Left lung (tissue), 10 donors: ENCODE measurements around the gene CCDC9B. TPM values are rescaled to one million over a fixed set of nuclear protein-coding genes. Genes with fewer than 3 reads are reported as not detected.

ENCODE experiments used
- ATAC-seq: fragments of 200-7000 bp; cut with Tn5 transposase; one replicate; pipeline ENCODE4 v1.9.1; 2020; ENCODE audit warnings: moderate library complexity
- DNase-seq, 4 donors: peaks; one replicate each; pipeline ENCODE4 v3.0.0-alpha.2; 2013 to 2020
- H3K27ac ChIP-seq, 2 donors: fragments of 200-600 bp; sonication (generic) in 1 of 2; one replicate each; pipeline versions ENCODE4 v1.5.0 to v1.8.0; 2020 to 2021
- H3K27me3 ChIP-seq, 2 donors: fragments of 200-600 bp; sonication (generic) in 1 of 2; one replicate each; pipeline versions ENCODE4 v1.5.0 to v1.8.0; 2020 to 2021
- H3K36me3 ChIP-seq, 2 donors: fragments of 200-600 bp; sonication (generic) in 1 of 2; one replicate each; pipeline versions ENCODE4 v1.5.0 to v1.8.0; 2020 to 2021
- H3K4me1 ChIP-seq, 2 donors: fragments of 200-600 bp; one replicate each; pipeline ENCODE4 v1.8.0; 2021
- H3K4me3 ChIP-seq, 2 donors: fragments of 200-600 bp; sonication (generic) in 1 of 2; one replicate each; pipeline versions ENCODE4 v1.5.0 to v1.8.0; 2020 to 2021; ENCODE audit warnings: mild to moderate bottlenecking in 1 of 2
- H3K9me3 ChIP-seq, 2 donors: fragments of 200-600 bp; sonication (generic) in 1 of 2; one replicate each; pipeline versions ENCODE4 v1.5.0 to v1.8.0; 2020 to 2021
- CTCF ChIP-seq, 2 donors: fragments of 200-600 bp; sonication (generic) in 1 of 2; IDR thresholded peaks; one replicate each; pipeline versions ENCODE4 v1.5.0 to v1.8.0; 2021; ENCODE audit warnings: antibody characterized with exemption in 2 of 2
- intact Hi-C, 2 donors: fragments of 100-400 bp; cut with DNase I; formaldehyde crosslinking; loops; one replicate each; pipeline versions ENCODE4 v1.11.2 to v1.14.2; 2022
- polyA plus RNA-seq, 6 donors: library from polyadenylated mRNA; unstranded; fragments of 120-200 nt; gene quantifications; one replicate each; pipeline ENCODE4 v1.2.1, GENCODE V29; 2013; ENCODE audit not compliant: insufficient read length in 6 of 6
- total RNA-seq, 2 donors: library from RNA; stranded (reverse); fragmentation: NEBNext Ultra II Directional; extraction: Animal tissue kit (Norgen Biotek cat#: 25700); gene quantifications; one replicate each; pipeline ENCODE4 v1.2.1, GENCODE V29; 2021
- donor health status: DM: no; HTN: yes; CAD: no.
- donor health status: DM: no; HTN: no; CAD: no.

The CCDC9B gene
- total and polyA plus RNA-seq, 8 donors, result 4.5 to 65.4 (median 9.1) TPM

DNA sequence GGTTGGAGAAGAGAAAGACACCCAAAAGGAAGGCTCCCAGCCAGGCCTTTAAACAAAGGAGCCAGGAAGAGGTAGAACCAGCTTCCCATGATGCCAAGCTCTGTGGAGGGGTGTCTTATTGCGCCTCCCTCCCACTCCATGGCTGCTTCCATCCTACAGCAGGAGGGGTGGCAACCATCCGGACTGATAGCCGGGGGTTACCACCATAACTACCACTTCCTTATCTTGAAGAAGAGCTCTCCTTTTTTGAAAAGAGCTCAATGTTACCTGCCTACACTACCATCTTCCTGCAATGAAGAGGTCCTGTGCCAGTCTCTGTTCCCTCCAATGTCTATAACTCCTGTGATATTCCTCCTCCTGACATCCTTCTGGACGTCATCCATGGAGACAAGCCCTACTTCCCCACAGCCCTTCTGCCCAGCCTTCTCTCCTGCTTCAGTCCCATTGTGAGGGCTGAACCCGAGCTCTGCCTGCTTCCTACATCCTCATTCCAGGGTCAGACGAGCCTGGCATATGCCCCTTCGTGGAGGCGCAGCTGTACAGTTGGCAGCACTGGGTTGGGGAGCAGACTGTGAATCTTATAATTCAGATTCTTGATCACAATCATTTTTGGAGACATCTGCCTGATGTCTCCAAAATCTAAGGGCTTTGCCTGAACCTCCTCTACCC is 8.5 kb downstream of the CCDC9B start:
- H3K27ac ChIP-seq, result no peak overlapping the region
- H3K4me3 ChIP-seq, result no peak overlapping the region
- H3K9me3 ChIP-seq, result no peaks in the 10 kb centered on the region
- H3K27me3 ChIP-seq, result no peaks in the 10 kb centered on the region
- ATAC-seq (no peak), DNase-seq (no peak)
- peaks cover 22 to 98% of the 10 kb centered on the region in 2 donors for H3K4me1 ChIP-seq
- peaks cover 0 to 7% of the 10 kb centered on the region in 2 donors for H3K36me3 ChIP-seq
- no peak for TF ChIP-seq CTCF (IDR thresholded peaks at IDR 0.05)
- intact Hi-C loops, result no loop called here

DNA sequence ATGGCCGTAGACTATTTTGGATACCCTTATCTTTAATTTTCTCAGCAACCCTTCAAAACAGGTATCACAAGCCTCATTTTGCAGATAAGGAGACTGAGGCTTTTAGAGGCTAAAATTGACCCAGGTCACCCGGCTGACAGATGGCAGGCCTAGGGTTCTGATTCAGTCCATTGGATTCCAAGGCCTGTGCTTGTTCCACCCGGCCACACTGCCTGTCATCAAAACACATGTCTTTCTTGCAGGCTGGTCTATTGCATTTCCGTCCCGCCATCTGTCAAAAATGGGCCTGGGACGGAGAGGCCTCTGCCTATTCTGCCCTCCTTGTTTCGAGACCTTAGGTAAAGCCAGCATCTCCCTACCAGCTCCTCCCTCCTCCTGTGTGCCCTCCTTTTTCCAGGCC is 9.1 kb downstream of the CCDC9B start:
- Histone ChIP-seq H3K4me3 (no peak overlapping the region), H3K27me3 (no peaks in the 10 kb centered on the region), H3K36me3 (peaks cover 0 to 13% of the 10 kb centered on the region in 2 donors), H3K27ac (no peak overlapping the region), H3K4me1 (peaks cover 22 to 98% of the 10 kb centered on the region in 2 donors), H3K9me3 (no peaks in the 10 kb centered on the region)
- ATAC-seq (no peak), DNase-seq (no peak)
- TF ChIP-seq CTCF (IDR thresholded peaks at IDR 0.05), result no peak
- intact Hi-C loops, result no loop called here

- Histone ChIP-seq H3K27me3 (no peaks in the 10 kb centered on the region), H3K4me1 (peaks cover 22 to 98% of the 10 kb centered on the region in 2 donors), H3K27ac (peak overlapping the region; percentile 30 to 41), H3K9me3 (no peaks in the 10 kb centered on the region), H3K4me3 (no peak overlapping the region), H3K36me3 (peaks cover 0 to 9% of the 10 kb centered on the region in 2 donors)
- no peak for DNase-seq
- intact Hi-C loops, result no loop called here
- ATAC-seq, result no peak
- TF ChIP-seq CTCF (IDR thresholded peaks at IDR 0.05), result no peak
These were observed 9.7 kb downstream of the CCDC9B start for GRCh38 chr15:40331026-40331425.

- H3K27ac ChIP-seq, result peak overlapping the region; percentile 30 to 41
- peaks cover 28 to 98% of the 10 kb centered on the region in 2 donors for H3K4me1 ChIP-seq
These were observed 10.3 kb downstream of the CCDC9B start for GRCh38 chr15:40330368-40330836.

More at GRCh38 chr15:40330368-40330836, 10.3 kb downstream of the CCDC9B start:
- ATAC-seq (peak; percentile 82), DNase-seq (peak in 3 of 4 donors; percentile 73 to 90 (median 87))
- H3K9me3 ChIP-seq, result no peaks in the 10 kb centered on the region
- no peaks in the 10 kb centered on the region for H3K27me3 ChIP-seq
- TF ChIP-seq CTCF (IDR thresholded peaks at IDR 0.05), result no peak
- H3K36me3 ChIP-seq, result peaks cover 0 to 8% of the 10 kb centered on the region in 2 donors
- H3K4me3 ChIP-seq, result no peak overlapping the region
- intact Hi-C loops, result no loop called here
